Measurements from ENCODE around the gene D2HGDH.

GRCh38 chr2:241695651-241696050 is 38.8 kb upstream of the D2HGDH start:
- TF ChIP-seq CTCF (IDR thresholded peaks at IDR 0.05 in 8 of 11, conservative IDR thresholded peaks at IDR 0.05 in 3 of 11) (no peak), POLR2AphosphoS5 (IDR thresholded peaks at IDR 0.05) (no peak)

All from spleen (tissue), 7 donors.